ENCODE data around the gene JAK1.
"Not testable (repeated sequence)": the region's sequence is repeated elsewhere in the genome, so short reads cannot be mapped to it uniquely, and the experiment has no call there.

JAK1 gene

DNA sequence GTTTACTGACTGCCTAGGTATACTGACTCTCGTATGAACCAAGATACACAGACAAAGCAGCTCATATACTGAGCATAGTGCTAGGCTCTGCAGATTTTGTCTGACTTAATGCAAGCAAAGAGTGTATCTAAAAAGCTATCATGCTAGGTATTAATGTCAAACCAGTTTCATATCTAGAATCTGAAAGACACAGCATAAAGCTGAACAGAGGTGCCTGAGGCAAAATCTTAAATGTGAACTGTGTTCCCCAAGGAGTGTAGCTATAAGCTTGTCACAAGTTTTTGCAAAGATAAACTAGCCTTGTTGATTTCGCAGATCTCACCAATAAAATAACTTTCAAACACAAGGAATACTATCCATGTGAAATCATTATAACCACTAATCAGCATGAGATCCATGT is 18.1 kb downstream of the JAK1 start:
- DNase-seq: no peak

- DNase-seq: no peak
Measured at GRCh38 chr1:64946916-64947315, 19.4 kb downstream of the JAK1 start.

DNA sequence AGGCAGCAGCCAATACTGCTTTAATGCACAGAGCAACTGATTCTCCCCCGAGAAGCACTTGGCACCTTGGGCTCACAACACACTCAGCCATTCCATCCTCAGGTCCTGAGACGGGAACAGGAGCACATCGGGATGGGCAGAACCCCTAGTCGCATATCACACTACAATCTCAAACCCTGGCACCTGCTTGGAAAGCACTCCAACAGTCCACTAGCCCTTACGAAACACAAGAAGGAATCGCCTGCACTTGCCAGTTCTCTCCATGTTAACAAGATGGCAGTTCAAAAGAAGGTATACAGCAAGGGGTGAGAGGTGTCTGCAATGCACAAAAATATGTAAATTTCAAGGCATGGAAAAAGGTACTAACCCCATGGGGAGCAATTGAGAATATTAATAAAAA is 21.4 kb downstream of the JAK1 start:
- DNase-seq: no peak

- DNase-seq: no peak
Measured at GRCh38 chr1:64942675-64943074, 23.7 kb downstream of the JAK1 start.

DNA sequence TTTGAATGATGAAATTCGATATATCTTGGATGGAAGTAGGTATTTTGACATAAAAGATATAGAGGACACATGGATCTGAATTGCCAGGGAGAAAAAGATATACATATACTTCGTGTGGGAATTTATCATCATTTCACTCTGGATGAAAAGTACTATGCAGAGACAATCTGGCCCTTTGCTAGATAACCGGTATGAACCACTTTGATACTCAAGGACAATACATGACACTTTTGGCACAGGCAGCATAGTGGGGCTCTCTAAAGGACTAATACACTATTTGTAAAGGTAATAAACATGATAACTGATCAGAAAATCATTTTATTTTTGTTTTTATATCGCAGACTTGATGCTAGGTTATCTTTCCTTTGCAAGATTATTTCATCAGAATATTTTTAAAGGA is 24.2 kb downstream of the JAK1 start:
- no peak for DNase-seq

- DNase-seq: no peak
Measured at GRCh38 chr1:64941461-64942117, 24.8 kb downstream of the JAK1 start.

DNA sequence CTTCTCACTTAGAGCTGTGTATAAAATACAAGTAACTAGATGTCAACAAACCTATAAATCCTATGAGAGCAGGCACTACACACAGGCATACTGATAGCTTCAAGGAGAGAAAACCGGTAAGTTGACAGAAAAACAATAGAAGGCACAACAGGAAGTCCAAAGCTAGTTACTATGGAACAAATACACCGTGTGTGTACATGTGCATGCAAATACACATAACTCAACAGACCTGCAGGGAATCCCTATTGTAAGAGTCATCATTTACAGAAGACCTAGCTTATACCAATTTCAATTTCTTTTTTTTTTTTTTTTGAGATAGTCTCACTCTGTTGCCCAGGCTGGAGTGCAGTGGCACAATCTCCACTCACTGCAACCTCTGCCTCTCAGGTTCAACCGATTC is 26.3 kb downstream of the JAK1 start:
- DNase-seq: no peak

- DNase-seq: no peak
Measured at GRCh38 chr1:64938991-64939390, 27.4 kb downstream of the JAK1 start.

- no peak for DNase-seq
Measured at GRCh38 chr1:64936956-64937355, 29.4 kb downstream of the JAK1 start.

DNA sequence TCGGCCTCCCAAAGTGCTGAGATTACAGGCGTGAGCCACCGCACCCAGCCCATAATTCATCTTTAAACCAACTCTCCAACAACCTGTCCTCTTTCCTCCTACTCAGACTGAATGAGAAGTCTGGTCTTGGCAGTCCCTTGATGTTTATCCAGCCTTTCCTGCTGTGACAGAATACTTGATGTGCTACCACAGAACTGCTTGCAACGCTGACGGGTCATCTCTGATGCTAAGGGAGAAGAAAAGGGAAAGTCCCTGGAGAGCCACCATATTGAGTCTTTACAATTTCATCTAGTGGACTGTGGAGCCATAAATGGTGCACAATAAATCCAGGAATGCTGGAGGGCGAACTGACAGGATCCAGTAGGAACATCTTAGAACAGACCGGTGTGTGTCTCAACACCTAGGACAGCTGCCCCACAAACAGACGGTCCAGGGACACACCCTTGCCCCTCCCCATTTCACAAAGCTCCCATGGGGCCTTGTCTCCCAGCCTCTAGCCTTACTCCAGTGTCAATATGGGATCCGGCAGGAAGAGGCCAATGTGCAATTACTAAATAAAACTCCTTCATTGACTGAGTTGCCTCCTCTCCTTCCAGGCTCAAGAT is 30.7 kb downstream of the JAK1 start:
- no peak for DNase-seq

- no peak for DNase-seq
Measured at GRCh38 chr1:64934878-64935275, 31.5 kb downstream of the JAK1 start.

DNA sequence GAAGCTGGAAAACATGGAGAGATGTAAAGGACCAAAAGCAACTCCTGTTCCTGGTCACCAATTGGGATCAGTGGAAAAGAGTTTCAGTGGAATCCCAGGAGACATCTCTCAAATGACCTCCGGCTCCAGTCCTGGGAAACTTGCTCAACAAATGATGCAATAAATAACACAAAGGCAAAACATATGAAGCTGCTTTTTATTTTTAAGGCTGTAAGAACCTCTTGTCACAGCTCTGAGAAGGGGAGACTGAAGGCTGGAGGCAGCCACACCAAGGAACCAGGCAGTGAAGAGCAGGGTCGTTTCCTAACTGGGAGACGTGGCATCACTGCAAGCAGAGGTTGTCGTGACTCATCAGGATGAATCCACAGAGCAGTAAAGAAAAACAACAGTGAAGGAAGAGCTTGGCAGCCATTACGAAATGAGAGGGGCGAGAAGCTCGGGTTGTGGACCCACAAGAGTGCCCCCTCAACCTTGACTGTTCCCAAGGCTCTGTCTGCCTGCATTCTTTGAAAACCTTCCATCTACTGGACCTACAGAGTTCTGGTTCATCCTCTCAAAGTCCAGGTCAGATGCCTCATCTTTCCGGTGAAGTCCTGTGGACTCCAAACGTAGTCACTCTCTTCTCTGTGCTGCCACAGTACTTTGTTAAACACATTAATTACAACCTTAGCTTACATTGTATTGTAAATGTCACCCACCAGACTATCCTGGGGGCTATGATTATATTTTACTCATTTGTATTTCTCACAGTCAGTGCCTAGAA is 32.1 kb downstream of the JAK1 start:
- peak; percentile 68 for DNase-seq

- peak; percentile 90 for DNase-seq
Measured at GRCh38 chr1:64933296-64934070, 32.9 kb downstream of the JAK1 start.

DNA sequence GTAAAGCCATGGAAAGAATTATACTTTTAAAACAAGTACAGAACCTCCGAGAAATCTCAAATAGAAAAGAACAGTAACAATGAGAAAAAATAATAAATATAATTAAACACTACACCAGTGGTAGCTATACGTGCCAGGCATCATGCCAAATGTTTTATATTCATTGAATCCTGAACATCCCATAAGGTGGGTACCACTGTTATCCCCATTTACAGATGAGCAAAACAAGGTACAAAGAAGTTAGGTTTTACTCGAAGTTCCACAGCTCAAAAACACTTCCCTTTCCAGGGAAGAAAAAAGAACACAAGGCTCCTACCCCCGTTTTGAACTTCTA is 33.4 kb downstream of the JAK1 start:
- no peak for DNase-seq

GRCh38 chr1:64930640-64931039 is 35.7 kb downstream of the JAK1 start:
- DNase-seq: not testable (repeated sequence)

DNA sequence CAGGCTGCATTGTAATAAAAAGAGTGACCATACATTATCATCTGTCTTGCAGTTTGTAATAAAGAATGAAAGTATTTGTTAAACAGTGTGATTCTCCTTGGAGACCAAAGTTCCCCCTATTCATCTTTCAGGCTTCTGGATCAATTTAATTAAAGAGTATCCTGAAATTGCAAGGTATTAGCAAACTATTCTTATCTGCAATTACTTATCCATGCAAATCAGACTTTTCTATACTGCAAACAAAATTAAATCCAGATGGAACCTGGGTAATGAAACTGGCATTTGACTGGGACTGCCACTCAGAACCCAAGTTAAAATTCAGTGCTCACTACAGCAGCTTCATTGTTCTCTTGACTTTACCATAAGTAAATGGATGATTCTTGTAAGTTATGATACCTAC is 37.1 kb downstream of the JAK1 start:
- no peak for DNase-seq

DNA sequence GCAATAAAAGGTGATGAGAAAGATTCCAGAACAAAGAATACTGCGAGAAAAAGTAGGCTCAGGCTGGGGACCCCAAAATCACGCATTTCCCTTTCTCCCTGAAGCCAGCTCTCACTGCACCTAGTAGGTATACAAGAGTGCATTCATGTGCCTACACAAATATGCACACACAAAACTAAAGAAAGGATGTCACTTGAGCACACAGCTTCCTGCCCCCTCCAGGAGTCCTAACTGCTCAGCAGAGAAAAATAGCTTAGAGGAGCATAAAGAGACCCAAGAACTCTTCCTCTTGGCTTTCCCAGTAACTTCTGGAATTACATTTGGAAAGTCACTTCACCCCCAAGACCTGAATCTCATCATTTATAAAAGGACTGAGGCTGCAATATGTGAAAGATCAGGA is 38.0 kb downstream of the JAK1 start:
- DNase-seq: no peak

DNA sequence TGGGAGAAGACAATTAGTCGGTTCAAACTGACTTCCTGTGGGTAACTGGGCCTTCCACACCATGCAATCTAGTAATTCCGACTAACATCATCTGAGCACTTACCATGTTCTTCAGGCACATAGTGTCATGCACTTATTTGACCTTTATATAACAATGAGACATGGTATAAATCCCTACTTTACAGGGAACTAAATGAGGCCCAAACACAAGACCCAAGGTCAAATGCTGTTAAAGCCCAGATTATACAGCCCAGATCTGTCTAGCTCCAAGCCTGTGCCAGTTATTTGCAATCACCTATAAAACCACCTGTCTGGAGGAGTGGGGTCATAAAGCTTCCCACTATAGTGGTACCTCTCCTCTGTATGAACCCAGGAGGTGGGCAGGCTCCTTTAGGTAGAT is 40.8 kb downstream of the JAK1 start:
- no peak for DNase-seq

- DNase-seq: no peak
Measured at GRCh38 chr1:64923294-64923718, 43.0 kb downstream of the JAK1 start.

DNA sequence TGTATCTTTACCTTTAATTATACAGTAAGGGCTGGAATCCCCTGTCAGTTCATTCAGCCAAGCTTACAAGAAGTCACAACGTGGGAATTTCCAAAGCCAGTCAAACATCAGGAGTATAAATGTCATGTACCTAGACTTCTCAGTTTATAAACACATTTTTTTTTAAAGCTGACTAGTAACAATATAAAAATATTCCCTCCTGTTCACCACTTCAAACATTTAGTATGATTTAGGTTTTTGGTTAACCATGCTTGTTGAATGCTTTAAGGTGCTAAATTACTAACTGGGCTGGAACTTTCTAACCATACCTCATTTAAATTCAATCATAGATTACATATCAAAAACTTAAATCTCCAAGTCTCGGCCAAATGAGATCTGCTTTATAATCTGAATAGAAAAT is 44.0 kb downstream of the JAK1 start:
- peak; percentile 71 for DNase-seq

DNA sequence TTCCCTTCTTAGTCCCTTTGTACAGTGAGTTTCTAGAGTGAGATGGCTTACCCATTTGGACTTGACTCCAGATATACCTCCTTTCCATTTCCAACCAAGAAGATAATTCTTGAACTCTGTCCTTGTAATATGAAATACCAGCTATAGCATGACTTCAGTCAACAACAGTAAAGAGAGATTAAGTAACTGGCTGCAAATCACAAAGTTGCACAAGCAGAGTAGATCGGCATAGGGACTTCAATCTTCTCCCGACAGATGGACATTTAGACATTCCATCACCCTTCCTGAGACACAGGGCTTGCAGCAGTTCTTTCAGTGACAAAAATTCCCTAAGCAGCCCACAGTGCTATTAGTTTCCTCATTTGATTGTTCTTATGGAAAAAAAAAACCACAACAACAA is 44.6 kb downstream of the JAK1 start:
- DNase-seq: peak; percentile 82

GRCh38 chr1:64920941-64921589 is 45.3 kb downstream of the JAK1 start:
- no peak for DNase-seq

DNA sequence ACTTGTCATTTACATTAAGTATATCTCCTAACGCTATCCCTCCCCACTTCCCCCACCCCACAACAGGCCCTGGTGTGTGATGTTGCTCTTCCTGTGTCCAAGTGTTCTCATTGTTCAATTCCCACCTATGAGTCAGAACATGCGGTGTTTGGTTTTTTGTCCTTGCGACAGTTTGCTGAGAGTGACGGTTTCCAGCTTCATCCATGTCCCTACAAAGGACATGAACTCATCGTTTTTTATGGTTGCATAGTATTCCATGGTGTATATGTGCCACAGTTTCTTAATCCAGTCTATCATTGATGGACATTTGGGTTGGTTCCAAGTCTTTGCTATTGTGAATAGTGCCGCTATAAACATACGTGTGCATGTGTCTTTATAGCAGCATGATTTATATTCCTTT is 47.2 kb downstream of the JAK1 start:
- DNase-seq: not testable (repeated sequence)

All from suppressor macrophage treated with lipopolysaccharide for 4 hours (primary cell).